Smooth muscle cell (in vitro differentiated cells): ENCODE data around the gene ADO. TPM values are rescaled to one million over a fixed set of nuclear protein-coding genes. Genes with fewer than 3 reads are reported as not detected.

ENCODE experiments used
- DNase-seq: peaks from one replicate; lab custom pipeline; 2025; ENCODE audit not compliant: unreplicated experiment; lab: John Stamatoyannopoulos, UW
- H2AFZ ChIP-seq: fragments of 200-600 bp; sonication (generic); 2 replicates; pipeline ENCODE4 v1.6.0; 2016; ENCODE audit warnings: antibody characterized with exemption, low read depth, mild to moderate bottlenecking
- H3F3A ChIP-seq: fragments of 200-600 bp; sonication (generic); 2 replicates; pipeline ENCODE4 v1.6.0; 2017; ENCODE audit warnings: antibody characterized with exemption, low read depth
- H3K27ac ChIP-seq: fragments of 200-600 bp; sonication (generic); 2 replicates; pipeline ENCODE4 v1.5.1; 2016; ENCODE audit warnings: low read depth, mild to moderate bottlenecking
- H3K27me3 ChIP-seq: fragments of 200-600 bp; sonication (generic); 2 replicates; pipeline ENCODE4 v1.6.1; 2016; ENCODE audit warnings: low read depth, mild to moderate bottlenecking
- H3K36me3 ChIP-seq: fragments of 200-600 bp; sonication (generic); 2 replicates; pipeline ENCODE4 v1.5.1; 2016; ENCODE audit warnings: low read depth
- H3K4me1 ChIP-seq: fragments of 200-600 bp; sonication (generic); 2 replicates; pipeline ENCODE4 v1.5.1; 2016; ENCODE audit warnings: low read depth
- H3K4me2 ChIP-seq: fragments of 200-600 bp; sonication (generic); 2 replicates; pipeline ENCODE4 v1.6.0; 2016; ENCODE audit warnings: mild to moderate bottlenecking
- H3K4me3 ChIP-seq: fragments of 200-600 bp; sonication (generic); 2 replicates; pipeline ENCODE4 v1.5.1; 2016; ENCODE audit warnings: mild to moderate bottlenecking
- H3K79me2 ChIP-seq: fragments of 200-600 bp; sonication (generic); 2 replicates; pipeline ENCODE4 v1.6.0; 2016; ENCODE audit warnings: low read depth, mild to moderate bottlenecking
- H3K9ac ChIP-seq: fragments of 200-600 bp; sonication (generic); 2 replicates; pipeline ENCODE4 v1.6.0; 2016; ENCODE audit warnings: low read depth
- H3K9me3 ChIP-seq: fragments of 200-600 bp; sonication (generic); replicated peaks from 2 replicates; pipeline ENCODE4 v1.5.1; 2016; ENCODE audit warnings: low read depth
- H4K20me1 ChIP-seq: fragments of 200-600 bp; sonication (generic); 2 replicates; pipeline ENCODE4 v1.6.0; 2016; ENCODE audit warnings: low read depth
- WGBS: methylation state at CpG from one replicate; pipeline ENCODE4 v1.1.7; 2016; ENCODE audit warnings: low lambda C conversion rate; 5-methylcytosine and 5-hydroxymethylcytosine counted together
- polyA plus RNA-seq: library from polyadenylated mRNA; unstranded; fragments of >200 nt; fragmentation: Nextera tagmentation; extraction: Ambion mirVana; gene quantifications from 2 replicates; pipeline ENCODE4 v1.2.1, GENCODE V29; 2016
- total RNA-seq: library from RNA; depleted of rRNA; stranded (reverse); fragments of >200 nt; gene quantifications from 2 replicates; pipeline ENCODE4 v1.2.3, GENCODE V29; 2014
- TF ChIP-seq, protein P1 (sequence below): fragments of 200-600 bp; sonication (generic); IDR thresholded peaks from 2 replicates; pipeline ENCODE4 v1.5.1; 2017; ENCODE audit warnings: borderline replicate concordance, mild to moderate bottlenecking, antibody characterized with exemption; ENCODE audit not compliant: insufficient read depth, poor library complexity, severe bottlenecking

ADO gene
- total and polyA plus RNA-seq, 2 experiments from 2014 or later, result 11.9 to 32.4 TPM

DNA sequence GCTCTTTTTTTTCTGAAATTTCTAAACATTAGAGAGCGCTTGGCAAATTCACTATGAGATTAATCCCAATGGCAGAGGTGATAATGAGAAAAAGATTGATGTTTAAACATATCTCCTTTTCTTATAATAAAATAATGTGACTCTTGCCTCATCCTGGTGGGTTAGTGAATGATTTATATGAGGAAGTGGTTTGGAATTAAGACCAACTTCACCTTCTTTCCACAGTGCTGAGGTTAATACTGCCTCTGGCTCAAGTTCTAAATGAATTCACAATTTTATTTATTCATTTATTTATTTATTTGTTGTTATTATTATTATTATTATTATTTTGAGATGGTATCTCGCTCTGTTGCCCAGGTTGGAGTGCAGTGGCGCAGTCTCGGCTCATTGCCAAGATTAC, 40.5 kb upstream of the ADO start:
- Histone ChIP-seq H3K79me2 (no peaks in the 10 kb centered on the region), H3K4me2 (no peak overlapping the region), H3K4me3 (no peak overlapping the region), H3F3A (no peaks in the 10 kb centered on the region), H2AFZ (no peak overlapping the region), H3K9me3 (no peaks in the 10 kb centered on the region), H3K27ac (no peak overlapping the region), H3K4me1 (no peaks in the 10 kb centered on the region), H3K27me3 (no peaks in the 10 kb centered on the region), H3K36me3 (no peaks in the 10 kb centered on the region), H3K9ac (no peak overlapping the region), H4K20me1 (no peaks in the 10 kb centered on the region)
- TF ChIP-seq, protein P1, sequence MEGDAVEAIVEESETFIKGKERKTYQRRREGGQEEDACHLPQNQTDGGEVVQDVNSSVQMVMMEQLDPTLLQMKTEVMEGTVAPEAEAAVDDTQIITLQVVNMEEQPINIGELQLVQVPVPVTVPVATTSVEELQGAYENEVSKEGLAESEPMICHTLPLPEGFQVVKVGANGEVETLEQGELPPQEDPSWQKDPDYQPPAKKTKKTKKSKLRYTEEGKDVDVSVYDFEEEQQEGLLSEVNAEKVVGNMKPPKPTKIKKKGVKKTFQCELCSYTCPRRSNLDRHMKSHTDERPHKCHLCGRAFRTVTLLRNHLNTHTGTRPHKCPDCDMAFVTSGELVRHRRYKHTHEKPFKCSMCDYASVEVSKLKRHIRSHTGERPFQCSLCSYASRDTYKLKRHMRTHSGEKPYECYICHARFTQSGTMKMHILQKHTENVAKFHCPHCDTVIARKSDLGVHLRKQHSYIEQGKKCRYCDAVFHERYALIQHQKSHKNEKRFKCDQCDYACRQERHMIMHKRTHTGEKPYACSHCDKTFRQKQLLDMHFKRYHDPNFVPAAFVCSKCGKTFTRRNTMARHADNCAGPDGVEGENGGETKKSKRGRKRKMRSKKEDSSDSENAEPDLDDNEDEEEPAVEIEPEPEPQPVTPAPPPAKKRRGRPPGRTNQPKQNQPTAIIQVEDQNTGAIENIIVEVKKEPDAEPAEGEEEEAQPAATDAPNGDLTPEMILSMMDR, result no peak
- DNase-seq, result no peak
- over 99% methylated on average over 4 of the region's 4 CpGs for WGBS

DNA sequence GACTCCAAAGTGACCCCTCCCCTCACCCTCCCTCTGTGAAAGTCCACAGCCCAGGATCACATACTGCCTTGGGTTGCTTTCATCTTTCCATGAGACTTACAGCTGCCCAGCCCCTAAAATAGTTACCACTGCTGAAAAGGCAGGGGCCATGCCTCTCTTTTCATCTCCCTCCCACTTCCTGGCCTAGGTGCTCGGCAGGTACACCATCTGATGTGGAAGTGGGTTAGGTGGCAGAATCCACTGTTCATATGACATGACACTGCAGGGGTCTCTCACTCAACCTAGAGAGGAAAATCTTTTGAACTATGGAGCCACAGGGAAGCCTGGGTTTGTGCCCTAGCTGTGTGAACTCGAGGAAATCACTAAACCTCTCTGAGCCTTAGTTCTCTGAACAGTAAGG, 38.8 kb upstream of the ADO start:
- H3K27ac ChIP-seq, result no peak overlapping the region
- no peak overlapping the region for H3K4me2 ChIP-seq
- no peaks in the 10 kb centered on the region for H3F3A ChIP-seq
- no peak overlapping the region for H3K4me3 ChIP-seq
- WGBS, result 87% methylated on average over 2 of the region's 2 CpGs
- H2AFZ ChIP-seq, result no peak overlapping the region
- no peaks in the 10 kb centered on the region for H3K9me3 ChIP-seq
- TF ChIP-seq, protein P1, result no peak
- H3K9ac ChIP-seq, result no peak overlapping the region
- no peaks in the 10 kb centered on the region for H4K20me1 ChIP-seq
- no peak for DNase-seq
- H3K27me3 ChIP-seq, result no peaks in the 10 kb centered on the region
- no peaks in the 10 kb centered on the region for H3K79me2 ChIP-seq
- H3K4me1 ChIP-seq, result no peaks in the 10 kb centered on the region
- no peaks in the 10 kb centered on the region for H3K36me3 ChIP-seq

DNA sequence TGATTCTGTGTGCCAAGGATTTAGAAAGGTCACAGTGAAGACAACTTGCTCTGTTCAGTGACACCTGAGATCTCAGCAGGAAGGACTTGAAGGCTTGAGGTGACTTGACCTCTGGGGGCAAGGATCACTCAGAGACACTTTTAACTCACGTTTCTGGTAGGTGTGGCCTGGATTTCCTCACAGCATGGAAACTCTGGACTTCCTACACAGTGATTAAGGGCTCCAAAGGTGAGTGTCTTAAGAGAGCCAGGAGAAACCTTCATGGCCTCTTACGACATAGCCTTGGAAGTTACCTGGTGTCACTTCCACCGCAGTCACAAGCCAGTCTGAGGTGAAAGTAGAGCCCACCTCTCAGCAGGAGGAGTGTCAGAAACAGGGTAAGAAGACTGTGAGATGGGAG, 38.1 kb upstream of the ADO start:
- WGBS, result 80% methylated on average over 3 of the region's 3 CpGs
- Histone ChIP-seq H3K36me3 (no peaks in the 10 kb centered on the region), H3K79me2 (no peaks in the 10 kb centered on the region), H3K27ac (no peak overlapping the region), H2AFZ (no peak overlapping the region), H3K4me3 (no peak overlapping the region), H3K4me2 (no peak overlapping the region), H3K27me3 (no peaks in the 10 kb centered on the region), H3K9ac (no peak overlapping the region), H3F3A (no peaks in the 10 kb centered on the region), H4K20me1 (no peaks in the 10 kb centered on the region), H3K4me1 (no peaks in the 10 kb centered on the region), H3K9me3 (no peaks in the 10 kb centered on the region)
- TF ChIP-seq, protein P1, result no peak
- DNase-seq, result no peak

DNA sequence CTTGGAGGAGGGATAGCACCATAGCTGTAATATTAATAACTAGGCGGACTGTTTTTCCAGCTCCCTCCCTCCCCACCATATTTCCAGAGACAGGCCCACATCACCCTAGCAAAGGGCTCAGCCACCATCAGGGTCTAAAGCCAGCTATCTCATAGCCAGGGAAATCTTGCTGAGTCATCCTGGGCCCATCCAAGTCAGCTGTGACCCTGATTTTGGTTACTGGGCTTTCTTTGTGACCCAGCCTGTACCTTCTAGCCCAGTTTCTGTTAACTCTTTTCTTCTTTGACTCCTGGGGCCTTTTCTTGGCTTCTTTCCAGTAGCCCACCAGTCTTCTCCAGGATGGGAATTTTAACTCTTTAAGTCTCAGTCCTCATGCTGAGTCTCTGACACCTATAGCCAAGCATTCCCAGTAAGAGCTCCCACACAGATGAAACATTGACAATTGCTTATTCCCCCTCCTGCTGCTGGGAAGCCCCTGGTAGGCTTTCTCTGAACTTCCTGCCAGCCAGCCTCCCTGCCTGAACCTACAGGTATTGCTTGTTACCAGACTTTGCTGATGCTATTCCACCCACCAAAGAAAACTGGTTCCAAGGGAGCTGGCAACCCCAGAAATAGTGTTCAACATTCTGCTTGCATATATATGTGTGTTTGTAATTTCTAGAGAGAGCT, 34.8 kb upstream of the ADO start:
- DNase-seq, result no peak
- Histone ChIP-seq H2AFZ (no peak overlapping the region), H3K9ac (no peak overlapping the region), H3K4me1 (peaks cover 6% of the 10 kb centered on the region), H3K36me3 (no peaks in the 10 kb centered on the region), H3F3A (peaks cover 4% of the 10 kb centered on the region), H3K27ac (no peak overlapping the region), H3K9me3 (no peaks in the 10 kb centered on the region), H3K79me2 (no peaks in the 10 kb centered on the region), H3K4me2 (no peak overlapping the region), H3K27me3 (no peaks in the 10 kb centered on the region), H4K20me1 (no peaks in the 10 kb centered on the region), H3K4me3 (no peak overlapping the region)
- TF ChIP-seq, protein P1, result no peak
- WGBS, result 90% methylated on average over 1 of the region's 1 CpG
